GM21526 (cell line): ENCODE results near the gene TENM3.

Source experiments
- ATAC-seq: cut with Tn5 transposase; IDR thresholded peaks from one replicate; pipeline ENCODE4 v1.9.1; 2021; ENCODE audit warnings: moderate library complexity; ENCODE audit not compliant: unreplicated experiment, low FRiP score

The TENM3 gene

DNA sequence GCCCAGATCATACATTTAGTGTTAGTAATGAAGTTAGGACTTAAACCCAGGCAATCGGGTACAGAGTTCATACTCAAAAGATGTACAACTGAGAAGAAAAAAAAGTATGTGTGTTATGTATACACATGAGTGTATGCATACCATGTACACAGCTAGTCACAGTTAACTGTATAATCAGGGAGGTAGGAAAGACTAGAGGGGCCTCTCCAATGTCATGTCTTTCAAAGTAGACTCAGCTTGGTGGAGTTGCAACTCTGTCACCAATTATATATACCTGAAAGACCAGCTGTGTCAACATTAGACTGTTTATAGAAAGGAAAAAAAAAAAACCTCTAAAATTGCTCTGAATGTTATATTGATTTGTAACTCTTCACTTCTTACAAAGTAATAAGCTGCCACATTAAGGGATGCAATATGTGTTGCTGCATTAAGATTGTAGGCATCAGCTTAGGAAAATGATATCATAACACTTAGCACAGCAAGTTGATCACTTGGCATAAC lies 506.5 kb downstream of the TENM3 start:
- ATAC-seq: no peak

DNA sequence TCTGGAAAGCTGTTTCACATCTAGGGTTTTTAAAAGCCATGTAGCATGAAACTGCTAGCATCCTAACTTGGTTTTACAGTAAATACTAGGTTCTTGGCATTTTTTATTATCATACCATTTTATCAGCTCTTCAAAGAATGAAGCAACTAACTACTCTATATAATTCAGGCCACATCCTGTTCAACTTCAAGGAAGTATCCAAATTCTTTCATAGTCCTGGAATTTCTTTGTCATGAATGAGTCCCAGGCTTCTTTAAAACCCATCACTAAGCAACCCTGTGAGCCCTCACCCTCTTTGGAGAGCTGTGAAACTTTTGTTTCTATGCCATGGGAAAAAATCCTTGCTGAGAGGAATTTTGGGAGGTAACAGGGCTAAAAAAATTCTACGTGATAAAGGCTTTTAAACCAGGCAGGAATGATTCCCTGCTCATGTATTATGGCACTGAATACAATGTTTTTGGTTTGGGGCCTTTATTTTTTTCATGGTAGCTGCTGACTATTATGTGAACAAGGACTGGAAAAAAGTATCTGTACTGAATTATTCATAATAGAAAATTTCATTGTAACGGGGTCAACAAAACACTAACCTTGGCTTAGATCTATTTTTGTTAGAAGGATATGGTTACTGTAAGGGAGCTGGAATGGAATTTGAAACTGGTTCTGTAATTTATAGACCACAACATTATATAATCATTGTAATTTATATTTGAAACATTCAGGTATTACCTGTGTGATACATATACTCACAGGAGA lies 509.1 kb downstream of the TENM3 start:
- no peak for ATAC-seq

DNA sequence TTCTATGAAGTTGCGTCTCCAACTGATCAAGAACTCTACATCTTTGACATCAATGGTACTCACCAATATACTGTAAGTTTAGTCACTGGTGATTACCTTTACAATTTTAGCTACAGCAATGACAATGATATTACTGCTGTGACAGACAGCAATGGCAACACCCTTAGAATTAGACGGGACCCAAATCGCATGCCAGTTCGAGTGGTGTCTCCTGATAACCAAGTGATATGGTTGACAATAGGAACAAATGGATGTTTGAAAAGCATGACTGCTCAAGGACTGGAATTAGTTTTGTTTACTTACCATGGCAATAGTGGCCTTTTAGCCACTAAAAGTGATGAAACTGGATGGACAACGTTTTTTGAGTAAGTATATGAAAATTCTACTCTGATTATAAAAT lies 511.7 kb downstream of the TENM3 start:
- ATAC-seq: no peak

DNA sequence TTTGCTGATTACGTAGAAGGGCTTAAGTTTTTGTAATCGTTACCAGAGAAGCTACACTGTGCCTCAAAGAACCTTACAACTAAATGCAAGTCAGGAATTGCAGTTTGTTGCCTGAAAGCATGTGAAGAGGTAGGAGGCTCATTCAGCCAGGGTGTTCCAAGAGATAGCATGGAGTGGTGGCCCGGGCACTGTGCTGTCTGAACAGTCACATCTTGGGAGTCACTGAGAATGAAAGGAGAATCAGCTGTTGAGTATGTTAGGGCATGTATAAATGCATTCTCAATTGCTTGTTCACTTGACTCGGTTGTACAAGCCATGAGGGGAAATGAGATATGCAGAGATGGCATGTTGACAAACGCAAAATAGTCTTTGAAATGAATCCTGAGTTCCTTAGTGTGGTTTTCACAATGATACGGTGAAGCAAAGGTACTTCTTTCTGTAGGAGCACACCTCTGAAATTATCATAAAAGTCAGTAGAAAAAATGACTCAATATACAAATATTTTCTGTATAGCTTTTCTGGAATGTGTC lies 513.0 kb downstream of the TENM3 start:
- ATAC-seq: no peak

DNA sequence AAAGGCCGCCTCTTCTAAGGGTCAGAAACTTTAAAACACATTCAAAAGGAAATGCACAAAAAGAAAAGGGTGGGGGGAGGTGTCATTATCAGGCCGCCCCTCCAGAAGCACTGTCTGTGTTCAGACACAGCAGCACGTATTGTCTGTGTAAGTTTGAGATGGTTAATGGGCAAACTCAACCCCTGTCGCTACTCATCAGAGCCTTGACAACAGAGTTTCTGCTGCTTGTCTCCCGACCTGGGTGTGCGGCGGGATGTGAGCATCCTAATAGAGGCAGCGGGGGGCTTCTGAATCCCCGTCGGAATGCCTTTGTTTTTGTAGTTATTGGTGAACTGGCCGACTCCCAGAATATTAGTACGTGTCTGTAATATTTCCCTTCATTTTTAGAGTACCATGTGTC lies 515.1 kb downstream of the TENM3 start:
- no peak for ATAC-seq

GRCh38 chr4:182760551-182761043 lies 517.4 kb downstream of the TENM3 start:
- ATAC-seq: no peak

DNA sequence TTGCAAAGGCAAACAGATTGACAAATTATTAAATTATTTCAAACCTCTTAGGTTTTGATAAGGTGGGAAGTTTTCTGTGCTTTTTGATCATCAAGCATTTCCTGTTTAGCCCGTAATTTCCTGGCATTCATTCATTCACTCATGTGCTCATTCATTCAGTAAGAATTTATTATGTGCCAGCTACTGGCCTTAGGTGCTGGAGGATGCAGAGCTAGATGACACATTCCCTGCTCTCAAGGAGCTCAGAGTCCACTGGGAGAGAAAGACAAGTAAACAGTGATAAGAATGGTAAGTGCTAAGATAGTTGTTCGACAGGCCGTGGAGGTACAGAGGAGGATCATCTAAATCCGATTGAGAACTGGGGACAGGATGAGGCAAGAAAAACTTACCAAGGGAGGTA lies 520.9 kb downstream of the TENM3 start:
- no peak for ATAC-seq

DNA sequence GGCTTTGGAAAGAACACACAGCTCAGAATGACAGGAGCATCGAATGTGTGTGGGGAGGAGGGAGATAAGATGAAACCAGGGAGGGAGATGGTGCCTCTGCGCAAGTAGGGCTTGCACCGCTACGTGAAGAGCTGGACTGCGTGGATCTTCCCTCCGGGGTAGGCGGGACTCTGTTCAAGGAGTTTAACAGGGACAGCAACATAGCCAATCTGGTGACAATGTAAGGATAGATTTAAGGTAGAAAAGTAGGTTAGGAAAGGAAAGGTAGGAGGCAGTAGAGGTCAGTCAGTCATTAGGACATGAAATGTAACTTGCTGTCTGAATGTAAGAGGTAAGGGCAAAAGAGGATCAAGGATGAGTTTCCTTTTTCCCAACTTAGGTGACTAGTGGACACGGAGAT lies 521.4 kb downstream of the TENM3 start:
- ATAC-seq: no peak

DNA sequence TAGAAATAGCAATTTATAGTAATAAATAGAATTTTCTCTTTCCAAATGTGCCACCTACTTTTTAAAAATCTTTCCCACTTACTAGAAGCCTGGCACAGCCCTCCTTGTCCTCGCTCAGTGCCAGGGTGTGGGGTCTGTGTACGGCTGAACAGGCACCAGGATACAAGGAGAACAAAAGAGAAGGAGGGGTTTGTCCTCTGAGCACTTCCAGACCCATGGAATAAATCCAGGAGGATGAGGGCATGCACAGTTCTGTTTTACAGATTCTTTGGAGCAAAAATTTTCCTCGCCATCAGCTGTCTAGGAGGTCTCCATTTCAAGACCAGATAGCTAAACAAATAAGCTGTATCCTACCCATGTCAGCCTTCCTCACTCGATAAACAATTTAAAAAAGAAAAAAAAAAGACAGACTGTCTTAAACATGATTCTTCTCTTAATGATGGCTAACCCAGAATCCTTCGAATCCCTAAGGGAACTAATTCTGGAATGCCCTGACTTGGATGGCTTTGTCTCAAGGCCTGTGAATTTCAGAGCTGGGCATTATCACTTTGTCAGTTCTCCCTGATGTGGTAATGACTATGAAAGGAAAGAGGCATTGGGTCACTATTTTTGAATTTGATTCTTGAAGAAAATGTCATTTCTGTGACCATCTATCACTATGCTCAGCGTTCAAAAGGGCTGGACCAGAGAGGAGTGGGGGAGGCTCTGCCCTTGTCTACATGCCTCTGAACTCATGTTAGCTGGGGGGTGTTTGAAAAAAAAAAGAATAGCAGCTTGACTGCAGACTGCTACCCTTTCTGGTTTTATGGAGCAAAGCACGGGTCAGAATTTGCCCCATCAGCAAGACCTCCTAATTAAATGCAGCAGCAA lies 523.0 kb downstream of the TENM3 start:
- ATAC-seq: no peak

DNA sequence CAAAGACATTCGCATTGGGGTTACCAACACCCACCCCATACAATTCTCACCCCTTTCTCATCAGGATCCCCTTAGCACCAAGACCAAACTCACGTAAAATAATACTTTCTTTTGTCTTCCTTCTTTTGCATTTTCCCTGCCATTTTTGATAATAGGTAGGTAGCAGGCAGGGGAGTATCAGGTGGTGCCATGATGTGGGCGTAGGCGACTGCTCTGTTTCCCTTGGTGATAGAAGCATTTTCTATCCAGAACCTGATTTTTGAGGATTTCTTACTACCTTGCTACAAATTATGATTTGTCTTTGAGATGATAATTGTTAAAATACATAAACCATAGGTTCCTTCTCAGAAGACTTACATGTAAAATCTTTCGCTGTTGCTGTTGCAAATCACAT lies 523.7 kb downstream of the TENM3 start:
- no peak for ATAC-seq

GRCh38 chr4:182768838-182769237 lies 525.6 kb downstream of the TENM3 start:
- no peak for ATAC-seq

GRCh38 chr4:182770259-182770995 lies 527.2 kb downstream of the TENM3 start:
- no peak for ATAC-seq

DNA sequence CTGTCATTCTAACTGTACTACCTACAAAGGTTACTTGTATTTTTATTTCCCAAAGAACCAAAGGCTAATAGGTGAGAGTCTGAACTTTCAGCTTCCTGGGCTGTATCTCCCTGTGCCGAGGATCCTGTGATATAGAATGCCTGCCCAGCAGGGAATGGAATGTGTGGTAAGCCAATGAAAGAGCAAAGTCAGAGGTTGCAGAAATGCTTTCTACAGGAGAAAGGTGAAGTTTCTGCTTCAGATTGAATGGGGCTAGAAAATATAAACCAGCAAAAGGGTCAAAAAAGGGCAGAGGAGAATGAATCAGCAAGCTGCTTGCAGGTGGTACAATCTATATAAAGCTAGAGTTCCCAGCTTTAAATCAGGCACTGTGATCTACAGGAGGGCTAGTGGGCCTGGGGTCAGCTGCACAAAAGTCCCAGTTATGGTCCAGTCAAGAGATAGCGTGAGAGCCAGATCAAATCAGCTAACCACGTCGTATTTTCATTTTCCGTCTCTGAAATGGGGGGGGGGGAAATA lies 527.9 kb downstream of the TENM3 start:
- ATAC-seq: no peak

DNA sequence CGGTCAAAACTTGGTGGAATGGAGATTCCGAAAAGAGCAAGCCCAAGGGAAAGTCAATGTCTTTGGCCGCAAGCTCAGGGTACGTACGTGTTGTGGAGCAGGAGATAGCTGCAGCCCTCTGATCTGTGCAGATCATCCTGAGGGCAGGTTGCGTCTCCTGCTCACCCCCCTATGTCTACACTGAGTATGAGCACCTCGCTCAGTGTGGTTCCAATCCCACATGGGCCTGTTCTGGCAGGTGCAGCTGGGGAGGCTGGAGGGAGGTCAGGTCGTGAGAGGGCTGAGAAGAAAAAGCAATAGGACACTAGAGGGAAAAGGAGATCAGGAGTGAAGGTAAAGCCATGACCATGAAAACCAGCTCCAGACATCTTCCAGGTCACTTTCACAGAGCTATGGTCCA lies 531.9 kb downstream of the TENM3 start:
- no peak for ATAC-seq

- no peak for ATAC-seq
Measured at GRCh38 chr4:182776376-182777105, 533.3 kb downstream of the TENM3 start.

GRCh38 chr4:182778222-182778982 lies 535.2 kb downstream of the TENM3 start:
- ATAC-seq: no peak

DNA sequence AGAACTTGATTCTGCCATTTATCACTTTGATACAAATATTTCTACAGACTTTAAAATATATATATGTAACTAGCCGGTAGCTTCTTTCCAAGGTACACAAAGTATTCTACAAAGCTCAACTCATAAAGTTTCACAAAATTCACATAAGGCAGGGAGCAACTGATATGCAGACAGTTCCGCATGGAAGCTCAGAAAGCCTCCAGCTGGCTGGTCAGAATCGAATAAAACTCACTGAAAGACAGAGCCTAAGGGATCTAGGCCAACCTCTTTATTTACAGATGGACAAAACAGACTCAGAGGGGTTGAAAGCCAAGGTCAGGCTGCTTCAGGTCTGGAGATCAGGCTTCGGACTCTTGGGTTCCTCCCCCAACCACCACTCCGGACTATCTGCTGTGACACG lies 543.8 kb downstream of the TENM3 start:
- no peak for ATAC-seq

GRCh38 chr4:182788201-182788600 lies 545.0 kb downstream of the TENM3 start:
- no peak for ATAC-seq

DNA sequence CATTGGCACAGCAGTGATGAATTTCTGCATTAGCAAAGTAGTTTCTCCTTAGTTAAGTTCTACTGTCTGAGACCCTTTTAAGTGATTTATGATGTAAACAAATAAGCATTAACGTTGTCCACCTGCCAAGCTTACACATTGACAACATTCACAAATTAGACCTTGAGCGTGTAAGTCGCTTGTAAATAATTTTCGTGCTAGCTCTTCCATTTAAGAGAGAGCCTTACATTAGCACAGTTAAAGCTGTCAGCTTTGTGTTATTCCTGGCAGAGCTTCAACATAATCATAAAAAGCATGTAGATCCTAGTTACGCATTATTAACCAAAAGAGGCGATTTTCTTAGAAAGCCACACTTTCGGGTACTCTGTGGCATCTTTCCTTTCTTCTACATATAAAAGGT lies 546.3 kb downstream of the TENM3 start:
- no peak for ATAC-seq
